ENCODE data around the gene GALNT2.

GALNT2 gene

DNA sequence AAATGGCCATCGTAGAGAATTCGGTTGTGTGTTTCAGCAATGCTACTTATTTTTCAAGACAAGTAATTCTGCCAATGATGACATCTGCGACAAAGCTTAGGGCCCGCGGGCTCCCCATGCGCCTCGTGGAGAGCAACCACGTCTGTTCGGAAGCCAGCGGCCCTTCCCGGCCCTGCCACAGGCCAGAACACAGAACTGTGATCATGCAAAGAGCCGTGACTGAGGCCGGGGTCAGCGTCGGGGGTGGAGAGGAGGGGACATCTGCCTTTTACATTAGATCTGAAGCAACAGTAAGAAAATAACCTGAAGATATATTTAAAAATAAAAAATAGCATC lies 255.4 kb downstream of the GALNT2 start:
- no peak overlapping the region for H2AFZ ChIP-seq (ENCODE audit: low read depth, low read length)
- TF ChIP-seq, protein P1, sequence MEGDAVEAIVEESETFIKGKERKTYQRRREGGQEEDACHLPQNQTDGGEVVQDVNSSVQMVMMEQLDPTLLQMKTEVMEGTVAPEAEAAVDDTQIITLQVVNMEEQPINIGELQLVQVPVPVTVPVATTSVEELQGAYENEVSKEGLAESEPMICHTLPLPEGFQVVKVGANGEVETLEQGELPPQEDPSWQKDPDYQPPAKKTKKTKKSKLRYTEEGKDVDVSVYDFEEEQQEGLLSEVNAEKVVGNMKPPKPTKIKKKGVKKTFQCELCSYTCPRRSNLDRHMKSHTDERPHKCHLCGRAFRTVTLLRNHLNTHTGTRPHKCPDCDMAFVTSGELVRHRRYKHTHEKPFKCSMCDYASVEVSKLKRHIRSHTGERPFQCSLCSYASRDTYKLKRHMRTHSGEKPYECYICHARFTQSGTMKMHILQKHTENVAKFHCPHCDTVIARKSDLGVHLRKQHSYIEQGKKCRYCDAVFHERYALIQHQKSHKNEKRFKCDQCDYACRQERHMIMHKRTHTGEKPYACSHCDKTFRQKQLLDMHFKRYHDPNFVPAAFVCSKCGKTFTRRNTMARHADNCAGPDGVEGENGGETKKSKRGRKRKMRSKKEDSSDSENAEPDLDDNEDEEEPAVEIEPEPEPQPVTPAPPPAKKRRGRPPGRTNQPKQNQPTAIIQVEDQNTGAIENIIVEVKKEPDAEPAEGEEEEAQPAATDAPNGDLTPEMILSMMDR (IDR thresholded peaks at IDR 0.05; ENCODE audit: borderline replicate concordance, extremely low read depth, low read length, poor library complexity, severe bottlenecking), result no peak
- no peak for TF ChIP-seq EZH2 (IDR thresholded peaks at IDR 0.05; ENCODE audit: borderline replicate concordance, low read depth, low read length, severe bottlenecking)
- no peak for DNase-seq
- H4K20me1 ChIP-seq (ENCODE audit: insufficient read depth, low read length), result no peaks in the 10 kb centered on the region
- H3K4me3 ChIP-seq (ENCODE audit: low read depth in 1 of 2, low read length in 2 of 2), result no peak overlapping the region
- no peaks in the 10 kb centered on the region for H3K36me3 ChIP-seq (ENCODE audit: insufficient read depth, low read length)
- H3K4me1 ChIP-seq (ENCODE audit: insufficient read depth, low read length), result no peaks in the 10 kb centered on the region
- H3K79me2 ChIP-seq (ENCODE audit: insufficient read depth, low read length), result no peaks in the 10 kb centered on the region
- H3K27me3 ChIP-seq (ENCODE audit: insufficient read depth, low read length, poor library complexity), result peaks cover 9% of the 10 kb centered on the region
- H3K9ac ChIP-seq (ENCODE audit: low read depth, low read length), result no peak overlapping the region
- no peak for ATAC-seq (ENCODE audit: insufficient read depth, low read depth)
- no peak overlapping the region for H3K4me2 ChIP-seq (ENCODE audit: insufficient read depth, low read length)
- H3K27ac ChIP-seq (ENCODE audit: low read length), result no peak overlapping the region
- H3K9me3 ChIP-seq (ENCODE audit: insufficient read depth, low read length, severe bottlenecking), result no peaks in the 10 kb centered on the region

- H3K9me3 ChIP-seq (ENCODE audit: insufficient read depth, low read length, severe bottlenecking), result no peaks in the 10 kb centered on the region
- no peak overlapping the region for H3K4me3 ChIP-seq (ENCODE audit: low read depth in 1 of 2, low read length in 2 of 2)
- peaks cover 9% of the 10 kb centered on the region for H3K27me3 ChIP-seq (ENCODE audit: insufficient read depth, low read length, poor library complexity)
- no peak overlapping the region for H2AFZ ChIP-seq (ENCODE audit: low read depth, low read length)
- TF ChIP-seq, protein P1 (IDR thresholded peaks at IDR 0.05; ENCODE audit: borderline replicate concordance, extremely low read depth, low read length, poor library complexity, severe bottlenecking), result no peak
- no peak for TF ChIP-seq EZH2 (IDR thresholded peaks at IDR 0.05; ENCODE audit: borderline replicate concordance, low read depth, low read length, severe bottlenecking)
- H3K9ac ChIP-seq (ENCODE audit: low read depth, low read length), result no peak overlapping the region
- no peaks in the 10 kb centered on the region for H3K36me3 ChIP-seq (ENCODE audit: insufficient read depth, low read length)
- H3K4me1 ChIP-seq (ENCODE audit: insufficient read depth, low read length), result no peaks in the 10 kb centered on the region
- H4K20me1 ChIP-seq (ENCODE audit: insufficient read depth, low read length), result no peaks in the 10 kb centered on the region
- no peak overlapping the region for H3K27ac ChIP-seq (ENCODE audit: low read length)
- no peak overlapping the region for H3K4me2 ChIP-seq (ENCODE audit: insufficient read depth, low read length)
- ATAC-seq (ENCODE audit: insufficient read depth, low read depth) (no peak), DNase-seq (no peak)
- H3K79me2 ChIP-seq (ENCODE audit: insufficient read depth, low read length), result no peaks in the 10 kb centered on the region
Measured at GRCh38 chr1:230322967-230323547, 256.0 kb downstream of the GALNT2 start.

GRCh38 chr1:230323686-230324085 lies 256.6 kb downstream of the GALNT2 start:
- H3K27ac ChIP-seq (ENCODE audit: low read length), result no peak overlapping the region
- H3K9me3 ChIP-seq (ENCODE audit: insufficient read depth, low read length, severe bottlenecking), result no peaks in the 10 kb centered on the region
- no peak overlapping the region for H3K4me2 ChIP-seq (ENCODE audit: insufficient read depth, low read length)
- no peak overlapping the region for H2AFZ ChIP-seq (ENCODE audit: low read depth, low read length)
- H4K20me1 ChIP-seq (ENCODE audit: insufficient read depth, low read length), result no peaks in the 10 kb centered on the region
- H3K4me3 ChIP-seq (ENCODE audit: low read depth in 1 of 2, low read length in 2 of 2), result no peak overlapping the region
- DNase-seq (no peak), ATAC-seq (ENCODE audit: insufficient read depth, low read depth) (no peak)
- no peak overlapping the region for H3K9ac ChIP-seq (ENCODE audit: low read depth, low read length)
- H3K36me3 ChIP-seq (ENCODE audit: insufficient read depth, low read length), result no peaks in the 10 kb centered on the region
- H3K79me2 ChIP-seq (ENCODE audit: insufficient read depth, low read length), result no peaks in the 10 kb centered on the region
- TF ChIP-seq, protein P1 (IDR thresholded peaks at IDR 0.05; ENCODE audit: borderline replicate concordance, extremely low read depth, low read length, poor library complexity, severe bottlenecking), result no peak
- no peak for TF ChIP-seq EZH2 (IDR thresholded peaks at IDR 0.05; ENCODE audit: borderline replicate concordance, low read depth, low read length, severe bottlenecking)
- H3K4me1 ChIP-seq (ENCODE audit: insufficient read depth, low read length), result no peaks in the 10 kb centered on the region
- peaks cover 9% of the 10 kb centered on the region for H3K27me3 ChIP-seq (ENCODE audit: insufficient read depth, low read length, poor library complexity)

All from DND-41 (cell line).